Activated CD4-positive, alpha-beta T cell treated with anti-CD3 and anti-CD28 coated beads, Interleukin-2, amount 50 U/mL, for 48 hours (primary cell): ENCODE measurements around the gene AFF2.
A peak's percentile ranks its signal among the peaks of the same experiment; 100 is the strongest.

Experiments used
- DNase-seq, 2 experiments: peaks; one replicate each; pipeline ENCODE4 v3.0.0-alpha.2; 2020

AFF2 gene

DNA sequence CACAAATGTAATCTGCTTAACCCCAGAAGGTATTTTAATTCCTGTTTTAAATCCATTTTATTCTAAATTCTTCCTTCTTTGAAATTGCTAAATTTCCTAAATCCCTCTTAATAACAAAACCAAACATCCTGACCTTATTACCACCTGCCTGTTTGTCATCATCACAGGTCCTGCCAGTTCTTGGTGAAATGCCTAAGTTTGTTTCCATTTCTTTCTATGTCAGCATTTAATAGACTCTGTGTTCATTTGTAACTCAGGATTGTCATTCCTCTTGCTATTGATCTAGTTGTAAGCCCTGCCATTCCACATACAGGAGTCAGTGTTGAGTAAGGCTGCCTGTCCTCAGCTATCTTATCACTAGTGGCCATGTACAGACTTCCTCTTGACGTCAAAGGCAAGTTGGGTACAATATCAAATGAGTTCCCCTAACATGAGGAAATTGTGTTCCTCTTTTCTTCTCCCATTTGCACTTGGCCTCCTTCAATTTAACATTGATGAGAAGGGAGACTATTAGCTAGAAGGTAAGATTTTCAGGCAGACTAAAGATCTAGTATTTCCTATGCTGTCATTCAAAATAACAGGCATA lies 440.1 kb downstream of the AFF2 start:
- DNase-seq = no peak

DNA sequence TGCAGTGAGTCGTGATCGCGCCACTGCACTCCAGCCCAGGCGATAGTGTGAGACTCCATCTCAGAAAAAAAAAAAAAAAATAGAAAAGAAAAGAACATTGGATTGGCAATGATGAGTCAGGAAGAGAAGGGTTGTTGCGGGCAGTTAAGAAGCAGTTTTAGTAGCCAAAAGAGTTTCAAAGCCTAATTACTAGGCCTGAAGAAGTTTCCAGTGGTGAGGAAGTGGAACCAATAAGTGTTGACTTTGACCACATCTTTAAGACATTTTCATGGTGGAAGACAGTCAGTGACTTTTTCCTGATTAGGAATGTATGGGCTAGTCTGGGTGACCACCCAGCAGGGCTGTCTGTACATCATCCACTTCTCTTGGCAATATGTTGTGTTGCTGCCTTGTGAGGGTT lies 442.3 kb downstream of the AFF2 start:
- no peak for DNase-seq

DNA sequence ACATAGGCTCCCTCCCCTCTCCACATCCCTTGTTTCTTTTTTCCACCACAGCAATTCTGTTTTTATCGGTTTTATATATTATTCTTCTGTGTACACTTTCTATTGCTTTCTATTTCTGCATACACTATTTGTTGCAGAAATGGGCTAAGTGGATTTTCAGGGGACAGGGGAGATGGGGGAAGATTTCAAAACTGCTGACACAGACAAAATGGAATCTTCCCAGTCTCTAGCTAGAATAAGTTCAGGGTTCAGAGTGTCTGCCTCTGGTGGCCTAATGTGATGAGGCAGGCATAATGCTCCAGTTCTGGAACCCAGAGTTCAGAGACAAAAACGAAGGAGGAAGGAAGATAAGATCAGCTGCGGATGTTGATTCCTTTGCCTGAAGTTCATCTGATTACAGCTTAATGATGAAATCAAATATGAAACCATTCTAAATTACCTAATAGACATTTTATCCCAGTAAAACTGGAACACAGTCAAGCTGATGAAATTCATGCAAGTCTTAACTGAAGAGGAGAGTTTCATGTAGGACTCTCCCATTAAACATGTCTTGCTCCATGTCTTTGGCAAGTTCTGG lies 447.1 kb downstream of the AFF2 start:
- DNase-seq = no peak

DNA sequence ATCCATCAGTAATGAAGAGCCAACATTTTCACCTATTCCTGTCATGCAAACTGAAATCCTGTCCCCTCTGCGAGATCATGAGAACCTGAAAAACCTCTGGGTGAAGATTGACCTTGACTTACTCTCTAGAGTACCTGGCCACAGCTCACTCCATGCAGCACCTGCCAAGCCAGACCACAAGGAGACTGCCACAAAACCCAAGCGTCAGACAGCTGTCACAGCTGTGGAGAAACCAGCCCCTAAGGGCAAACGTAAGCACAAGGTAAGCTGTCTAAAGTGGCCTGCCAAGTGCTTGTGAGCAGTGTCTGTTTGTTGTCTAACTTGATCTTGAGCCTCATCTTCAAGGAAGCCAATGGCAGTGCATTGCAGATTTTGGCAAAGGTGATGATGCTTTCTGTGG lies 455.9 kb downstream of the AFF2 start:
- no peak for DNase-seq

DNA sequence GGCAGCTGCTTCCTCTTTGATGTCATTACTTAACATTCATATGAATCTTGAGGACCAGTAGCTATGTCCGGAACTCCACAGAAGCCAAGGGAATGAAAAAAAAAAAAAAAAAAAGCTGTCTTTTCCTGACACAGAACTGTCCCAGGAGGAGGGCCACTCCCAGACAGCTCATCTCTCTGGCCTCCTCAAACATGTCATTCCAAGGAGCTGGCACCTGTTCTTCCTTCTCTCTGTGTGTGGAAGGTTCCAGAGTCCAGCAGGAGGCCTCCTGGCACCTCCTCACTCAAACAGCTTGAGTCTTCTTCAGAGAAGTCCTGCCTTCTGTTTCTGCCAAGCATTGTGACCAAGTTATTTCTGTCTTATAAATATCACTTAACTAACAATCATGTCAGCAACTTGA lies 458.5 kb downstream of the AFF2 start:
- DNase-seq = no peak

DNA sequence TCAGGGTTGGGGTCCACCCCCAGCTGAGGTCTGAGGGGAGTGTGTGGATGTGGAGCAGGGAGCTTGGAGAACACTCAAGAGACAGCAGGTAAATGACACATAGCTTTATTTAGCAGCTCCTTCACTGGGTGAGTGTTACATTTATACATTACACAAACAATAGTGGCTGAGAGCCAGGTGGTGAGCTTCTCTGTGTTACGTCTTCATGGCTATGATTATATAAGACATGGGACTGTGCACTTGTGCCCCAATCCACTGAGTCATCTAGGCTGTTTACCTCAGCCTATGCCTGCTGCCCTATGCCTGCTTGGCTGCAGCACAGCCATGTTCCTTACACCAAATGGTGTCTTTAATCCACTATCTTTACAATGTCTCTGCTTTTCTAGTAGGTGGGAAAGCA lies 459.6 kb downstream of the AFF2 start:
- DNase-seq = no peak

DNA sequence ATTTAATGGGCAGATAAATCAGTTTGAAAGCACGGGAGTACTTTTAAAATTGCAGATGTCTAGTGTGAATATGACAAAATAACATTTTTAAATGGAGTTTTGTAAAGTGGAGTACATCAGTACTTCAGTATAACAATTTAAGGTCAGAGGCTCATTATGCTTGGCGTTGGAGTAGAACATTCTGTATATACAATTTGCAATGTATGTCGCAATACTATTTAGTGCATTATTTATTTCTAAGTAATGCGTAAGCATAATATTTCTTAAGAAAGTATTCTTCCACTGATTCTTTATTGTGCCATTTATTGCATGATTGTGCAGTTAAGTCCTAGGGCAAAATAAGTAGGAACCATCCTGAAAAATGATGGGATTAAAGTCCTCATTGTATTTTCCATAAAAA lies 461.6 kb downstream of the AFF2 start:
- no peak for DNase-seq

DNA sequence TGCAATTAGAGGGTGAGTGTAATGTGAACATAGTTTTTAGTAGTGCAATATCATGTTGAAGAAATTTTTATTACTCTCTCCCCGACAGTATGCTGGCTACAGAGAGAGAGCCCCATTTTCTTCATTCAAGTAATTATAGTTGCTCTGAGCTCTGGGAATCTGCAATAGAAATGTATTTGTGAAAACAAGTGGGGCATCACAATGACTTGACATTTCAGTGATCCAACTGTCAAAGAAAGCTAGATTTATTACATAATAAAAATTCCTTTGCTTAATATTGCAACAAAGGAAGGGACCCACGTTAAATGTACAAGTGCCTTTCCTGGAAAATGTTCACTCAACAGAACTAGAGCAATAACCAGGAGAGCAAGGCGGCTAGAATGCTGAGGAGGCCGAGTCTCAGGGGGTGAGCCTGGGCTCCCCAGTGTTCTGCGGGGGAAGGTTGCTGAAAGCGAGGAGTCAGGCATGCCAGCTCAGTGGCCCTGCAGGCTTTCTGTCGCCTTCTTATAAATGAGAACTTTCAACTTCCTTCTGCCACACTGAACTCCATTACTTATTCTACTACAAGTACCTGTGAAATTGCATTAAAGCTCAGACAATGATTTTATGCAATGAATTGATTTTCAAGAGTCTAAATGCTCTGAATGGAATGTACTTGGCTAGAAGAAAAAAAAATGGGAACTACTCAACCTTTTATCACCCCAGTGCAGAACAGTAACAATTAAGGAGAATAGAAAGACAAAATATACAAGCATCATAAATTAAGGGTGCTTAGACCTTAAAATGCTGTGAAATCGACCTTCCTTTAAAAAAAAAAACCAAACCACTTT lies 476.4 kb downstream of the AFF2 start:
- no peak for DNase-seq

DNA sequence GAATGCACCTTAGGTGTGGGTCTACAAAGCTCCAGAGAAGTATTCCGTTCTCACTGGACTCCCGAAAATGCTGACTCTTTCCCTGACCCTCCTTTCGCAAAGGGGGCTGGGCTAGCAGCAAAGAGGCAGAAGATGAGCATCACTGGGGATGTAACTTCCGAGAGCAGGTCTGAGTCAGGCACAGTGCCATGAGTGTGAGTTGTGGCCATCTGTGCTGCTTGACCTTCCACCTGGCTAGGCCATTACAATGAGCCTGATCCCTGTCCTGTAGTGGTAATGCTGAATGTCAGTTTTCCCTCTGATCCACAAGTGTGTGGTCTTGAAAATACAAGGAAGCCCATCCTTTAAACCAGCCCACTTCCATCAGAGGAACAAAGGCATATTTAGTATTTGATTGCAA lies 479.4 kb downstream of the AFF2 start:
- DNase-seq = no peak

DNA sequence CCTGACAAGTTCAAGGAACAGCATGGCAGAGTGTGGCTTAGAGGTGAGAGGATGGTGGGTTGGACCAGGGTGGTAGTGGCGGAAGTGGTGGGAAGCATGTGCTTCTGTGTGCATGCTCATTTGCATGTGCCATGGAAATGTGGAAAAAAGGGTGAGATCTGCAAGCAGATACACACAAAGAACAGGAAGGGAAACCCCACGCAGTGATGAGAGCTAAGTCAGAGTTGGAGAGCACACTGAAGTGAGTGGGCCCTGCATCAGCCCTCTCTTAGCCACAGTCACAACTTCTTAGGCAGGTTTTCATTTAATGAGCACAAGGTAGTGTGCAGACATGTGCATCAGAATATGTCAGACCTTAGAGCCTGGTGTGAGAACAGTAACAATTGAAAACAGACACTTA lies 483.8 kb downstream of the AFF2 start:
- DNase-seq = peak in 1 of 2 experiments; percentile 3

DNA sequence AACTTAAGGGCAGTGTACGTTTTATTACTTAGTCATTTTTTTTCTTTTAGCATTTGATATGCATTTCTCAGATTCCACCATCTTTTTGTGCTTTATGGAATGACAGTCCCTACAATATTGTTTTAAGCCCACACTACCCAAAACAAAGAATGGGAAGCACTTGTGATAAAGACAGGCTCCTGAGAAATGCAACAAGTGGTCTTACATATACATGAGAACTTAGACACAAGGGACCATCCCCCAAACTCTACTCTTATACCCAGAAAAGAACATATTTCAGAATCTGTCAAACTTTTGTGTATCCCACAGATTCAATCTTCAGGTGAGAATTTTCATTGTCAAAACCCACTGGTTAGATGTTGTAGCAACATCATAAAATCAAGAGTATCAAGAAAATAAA lies 491.1 kb downstream of the AFF2 start:
- DNase-seq = no peak

DNA sequence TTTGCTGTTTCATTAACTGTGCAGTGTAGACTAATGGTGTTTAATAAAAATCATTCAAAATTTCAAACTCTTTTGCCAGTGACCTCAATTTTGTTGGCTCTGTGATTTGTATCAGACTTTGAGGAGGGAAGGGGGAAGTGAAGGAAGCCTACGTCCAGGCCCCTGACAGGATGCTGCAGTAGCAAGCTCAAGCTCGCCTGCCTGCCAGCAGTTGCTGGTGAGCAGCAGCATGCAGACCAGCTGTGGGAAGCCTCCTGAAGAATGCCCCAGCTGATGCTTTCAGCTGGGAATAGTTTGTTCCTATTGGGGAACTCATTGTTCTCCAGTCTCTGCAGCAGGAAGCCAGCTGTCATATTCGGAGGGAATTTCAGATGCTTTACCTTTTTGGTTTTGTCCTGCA lies 495.2 kb downstream of the AFF2 start:
- no peak for DNase-seq

DNA sequence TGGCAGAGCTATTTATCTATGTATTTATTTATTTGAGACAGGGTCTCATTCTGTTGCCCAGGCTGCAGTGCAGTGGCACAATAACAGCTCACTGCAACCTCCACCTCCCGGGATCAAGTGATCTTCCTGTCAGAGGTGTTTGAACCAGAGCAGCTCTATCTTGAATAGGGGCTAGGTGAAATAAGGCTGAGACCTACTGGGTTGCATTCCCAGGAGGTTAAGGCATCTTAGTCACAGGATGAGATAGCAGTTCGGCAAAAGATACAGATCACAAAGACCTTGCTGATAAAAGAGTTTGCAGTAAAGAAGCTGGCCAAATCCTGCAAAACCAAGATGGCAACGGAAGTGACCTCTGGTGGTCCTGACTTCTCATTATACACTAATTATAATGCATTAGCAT lies 501.9 kb downstream of the AFF2 start:
- DNase-seq = no peak

DNA sequence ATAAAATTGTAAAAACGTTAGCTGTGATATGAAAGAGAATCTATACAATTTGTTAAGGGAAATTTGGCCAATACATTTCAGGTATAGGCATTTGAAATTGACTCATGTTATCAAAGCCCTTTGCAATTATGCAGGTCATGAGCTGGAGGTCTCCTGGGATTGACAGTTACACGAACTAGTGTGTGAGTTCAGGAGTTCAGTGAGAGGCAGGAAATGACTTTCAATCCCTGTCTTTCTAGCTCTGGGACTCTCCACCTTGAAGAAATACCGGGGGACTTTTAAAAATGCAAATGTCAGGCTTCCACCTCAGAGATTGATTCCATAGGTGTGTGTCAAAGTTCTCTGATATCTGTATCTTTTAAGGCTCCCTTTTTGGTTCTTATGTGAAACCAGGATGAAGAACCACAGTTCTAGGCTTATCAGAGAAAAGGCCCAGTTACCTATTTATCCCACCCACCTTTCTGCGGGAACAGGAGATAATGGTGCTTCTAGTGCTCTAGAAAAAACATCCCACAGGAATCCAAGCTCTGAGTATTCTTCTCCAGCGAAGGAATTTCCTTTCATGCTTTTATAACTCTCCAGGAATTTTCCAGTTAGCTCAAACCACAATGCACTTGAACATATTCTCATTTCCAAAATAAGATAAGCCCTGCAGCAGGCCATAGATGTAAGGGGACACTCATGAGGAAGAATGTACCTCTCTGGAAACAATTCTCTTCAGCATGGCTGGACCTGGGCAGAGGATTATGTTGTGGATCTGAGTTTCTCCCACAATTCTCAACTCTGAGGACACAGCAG lies 503.6 kb downstream of the AFF2 start:
- DNase-seq = no peak

DNA sequence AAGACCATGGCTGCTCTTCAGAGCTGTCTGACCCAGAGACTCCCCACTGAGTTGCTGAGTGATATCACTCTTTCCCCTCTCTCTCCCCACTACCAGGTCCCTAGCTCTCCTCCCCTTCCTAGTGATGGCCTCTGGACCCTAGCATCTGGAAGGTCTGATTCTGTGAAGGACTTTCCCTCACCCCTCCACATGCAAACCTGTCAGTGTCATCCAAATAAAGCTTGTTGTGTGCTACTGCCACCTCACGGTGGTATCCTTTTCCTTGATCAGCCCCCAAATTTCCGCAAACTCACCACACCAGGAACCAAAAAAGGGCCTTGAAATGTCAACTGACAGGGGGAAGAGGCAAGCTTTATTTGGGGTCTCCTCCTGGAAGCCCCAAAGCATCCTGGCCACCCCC lies 504.5 kb downstream of the AFF2 start:
- no peak for DNase-seq

DNA sequence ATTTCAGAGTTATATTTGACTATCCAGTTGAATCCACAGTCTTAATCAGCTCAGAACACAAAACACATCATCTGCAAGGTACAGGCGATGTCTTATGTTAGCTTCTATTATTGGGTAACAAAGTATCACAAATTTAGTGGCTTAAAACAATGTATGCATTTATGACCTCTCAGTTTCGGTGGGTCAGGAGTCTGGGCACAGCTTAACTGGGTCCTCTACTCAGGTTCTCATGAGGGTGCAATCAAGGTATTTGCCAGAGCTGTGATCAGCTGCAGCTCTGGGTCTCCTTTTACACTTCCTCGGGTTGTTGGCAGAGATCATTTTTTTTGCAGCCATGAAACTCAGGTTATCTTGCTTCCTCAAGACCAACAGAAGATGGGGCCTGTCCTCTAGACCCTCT lies 505.8 kb downstream of the AFF2 start:
- DNase-seq = no peak

DNA sequence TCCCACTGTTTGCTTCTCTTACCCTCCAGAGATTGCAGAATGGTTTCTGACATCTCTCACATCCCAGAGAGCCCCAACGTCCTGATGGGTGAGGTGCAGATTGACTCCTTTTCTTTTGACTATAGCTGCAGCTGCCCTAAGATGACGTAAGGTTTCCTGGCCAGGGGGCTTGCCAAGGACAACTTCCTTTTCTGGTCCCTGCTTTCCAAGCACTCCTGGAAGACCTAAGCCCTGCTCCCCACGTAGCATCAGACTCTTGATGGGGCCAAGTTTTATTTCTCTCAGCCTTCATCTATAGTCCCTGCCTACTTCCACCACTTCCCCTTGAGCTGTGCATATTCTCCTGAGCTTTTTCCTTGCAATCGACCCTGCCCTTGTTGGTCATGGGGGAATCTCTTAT lies 507.0 kb downstream of the AFF2 start:
- DNase-seq = no peak

DNA sequence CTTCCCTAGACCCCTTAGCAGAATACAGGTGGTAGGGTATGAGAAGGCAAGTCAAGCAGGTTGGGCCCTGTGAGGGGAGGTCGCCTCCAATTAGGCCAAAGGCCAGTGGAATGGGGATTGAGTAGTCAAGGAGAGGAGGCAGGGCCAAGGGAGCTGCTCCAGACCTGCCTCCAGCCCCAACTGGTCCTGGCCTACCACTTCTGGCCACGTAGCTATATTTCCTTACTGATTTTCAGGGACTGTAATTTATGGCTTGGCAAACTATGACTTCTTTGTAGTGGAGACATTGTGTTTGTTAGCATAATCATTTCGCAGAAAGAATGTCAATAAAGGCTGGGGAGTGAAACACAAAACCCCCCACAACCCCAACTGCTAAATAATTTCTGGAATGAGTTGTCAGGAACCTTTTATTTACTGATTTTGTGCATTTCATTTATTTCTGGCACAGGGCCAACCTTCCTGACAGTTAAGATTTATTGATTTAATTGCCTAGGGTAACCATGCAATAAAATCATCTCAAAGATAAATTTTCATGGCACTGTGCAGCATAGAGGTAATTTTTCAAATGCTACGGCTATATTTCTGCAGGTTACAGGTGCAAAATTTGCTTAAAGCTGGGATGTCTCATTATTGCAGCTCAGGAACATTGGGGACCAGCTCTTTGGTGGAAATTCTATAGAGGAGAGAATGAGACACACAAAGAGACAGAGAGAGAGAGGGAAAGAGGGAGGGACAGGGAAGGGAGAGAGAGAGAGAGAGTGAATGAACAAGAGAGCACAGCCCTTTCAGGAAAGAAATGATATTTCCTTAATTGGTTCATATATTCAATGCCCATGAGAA lies 509.8 kb downstream of the AFF2 start:
- DNase-seq = no peak

DNA sequence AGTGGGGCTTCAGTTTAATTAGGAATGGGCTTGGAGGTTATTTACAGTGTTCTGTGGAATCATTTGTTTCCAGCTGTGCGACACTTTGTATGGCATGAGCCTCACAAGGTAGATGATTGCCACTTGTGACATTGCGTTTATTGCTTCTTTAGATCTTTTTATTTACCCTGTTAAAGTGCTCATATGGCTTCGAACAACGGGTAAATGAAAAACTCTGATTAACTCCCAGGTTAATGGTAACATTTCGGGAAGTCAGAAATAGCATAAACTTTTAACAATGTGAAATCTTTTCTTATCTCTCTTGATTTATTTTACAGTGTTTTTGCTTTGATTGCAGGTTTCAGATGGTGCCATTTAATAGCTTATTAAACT lies 510.4 kb downstream of the AFF2 start:
- no peak for DNase-seq

DNA sequence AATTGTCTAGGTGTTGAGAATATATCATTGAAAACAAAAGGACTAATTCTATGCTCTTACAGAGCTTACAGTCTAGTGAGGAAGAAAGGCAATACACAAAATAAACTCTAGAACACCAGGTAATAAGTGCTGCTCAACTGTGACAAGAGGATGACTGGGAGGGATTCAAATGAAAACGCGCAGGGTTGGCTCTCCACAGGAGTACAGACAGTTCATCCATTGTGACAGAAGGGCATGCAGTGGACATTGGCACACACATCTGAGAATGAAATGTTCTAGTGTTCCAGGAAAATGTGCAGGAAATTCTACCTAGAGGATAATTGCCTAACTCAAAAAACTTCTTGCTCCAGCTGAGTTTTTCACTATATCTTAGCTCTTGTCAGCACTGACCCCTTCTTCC lies 512.7 kb downstream of the AFF2 start:
- no peak for DNase-seq

DNA sequence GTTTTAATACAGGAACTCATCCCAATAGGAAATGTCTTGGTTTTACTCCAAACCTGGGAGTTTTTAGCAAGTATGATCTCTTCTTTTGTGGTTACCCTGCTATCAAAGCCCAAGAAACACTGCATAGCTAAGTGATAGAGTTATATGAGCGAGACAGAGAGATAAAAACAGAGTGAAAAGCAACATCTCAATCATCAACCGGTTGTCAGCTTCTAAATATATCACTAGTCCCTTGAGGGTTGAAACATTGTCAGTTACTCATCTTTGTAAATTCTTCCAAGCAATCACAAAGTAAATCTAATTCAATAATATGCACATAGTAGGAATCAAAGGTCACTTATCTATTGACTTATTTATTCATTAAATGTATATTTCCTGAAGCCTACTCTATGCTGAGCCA lies 520.7 kb downstream of the AFF2 start:
- DNase-seq = no peak

DNA sequence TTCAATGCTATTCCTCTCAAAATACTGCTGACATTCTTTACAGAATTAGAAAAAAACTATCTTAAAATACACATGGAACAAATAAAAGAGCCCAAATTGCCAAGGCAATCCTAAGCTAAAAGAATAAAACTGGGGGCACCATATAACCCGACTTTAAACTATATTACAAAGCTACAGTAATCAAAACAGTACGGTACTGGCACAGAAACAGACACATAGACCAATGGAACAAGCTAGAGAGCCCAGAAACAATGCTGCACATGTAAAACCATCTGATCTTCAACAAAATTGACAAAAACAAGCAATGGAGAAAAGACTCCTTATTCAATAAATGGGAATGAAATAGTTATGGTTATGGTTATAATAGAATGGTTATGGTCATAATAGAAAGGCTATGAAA lies 522.1 kb downstream of the AFF2 start:
- DNase-seq = no peak

DNA sequence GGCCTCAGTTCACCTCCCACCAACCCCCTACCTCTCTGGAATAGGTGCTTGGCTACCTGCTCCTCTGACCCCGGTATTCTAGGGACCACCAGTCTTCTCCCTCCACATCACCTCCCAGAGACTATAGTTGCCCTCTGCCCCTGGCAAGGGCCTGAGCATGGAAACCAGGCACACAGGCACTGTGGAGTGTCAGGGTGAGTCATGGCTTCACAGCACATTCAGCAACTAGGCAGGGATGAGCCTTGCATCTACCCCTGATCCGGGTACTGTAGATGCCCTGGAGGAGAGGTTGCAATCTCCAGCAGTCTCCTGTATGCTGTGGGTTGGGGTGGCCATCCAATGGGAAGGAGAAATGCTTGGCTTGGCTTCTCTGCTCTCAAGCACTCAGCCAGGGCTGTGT lies 532.0 kb downstream of the AFF2 start:
- DNase-seq = no peak
